H9 (cell line): ENCODE measurements around the gene SNRPD3. TPM values are rescaled to one million over a fixed set of nuclear protein-coding genes. Genes with fewer than 3 reads are reported as not detected.

Experiments
- DNase-seq: peaks from one replicate; pipeline ENCODE4 v3.0.0-alpha.2; 2017
- H2AFZ ChIP-seq: one replicate; pipeline ENCODE4 v1.6.1; 2013; ENCODE audit warnings: mild to moderate bottlenecking, low read length, control low read depth, moderate library complexity
- H2AK5ac ChIP-seq: 2 replicates; pipeline ENCODE4 v1.6.1; 2013; ENCODE audit warnings: low read length, control low read depth, mixed read lengths; ENCODE audit not compliant: insufficient read length
- H2BK120ac ChIP-seq: one replicate; pipeline ENCODE4 v1.6.1; 2013; ENCODE audit warnings: low read depth, mild to moderate bottlenecking, low read length, control low read depth, inconsistent platforms; ENCODE audit not compliant: poor library complexity, severe bottlenecking
- H2BK12ac ChIP-seq: 2 replicates; pipeline ENCODE4 v1.6.1; 2013; ENCODE audit warnings: low read length, control low read depth, mixed read lengths, low read depth; ENCODE audit not compliant: insufficient read length
- H2BK15ac ChIP-seq: 2 replicates; pipeline ENCODE4 v1.6.1; 2013; ENCODE audit warnings: low read depth, low read length, control low read depth
- H2BK20ac ChIP-seq: one replicate; pipeline ENCODE4 v1.6.1; 2013; ENCODE audit warnings: low read depth, mild to moderate bottlenecking, low read length, control low read depth, inconsistent platforms; ENCODE audit not compliant: poor library complexity, severe bottlenecking
- H2BK5ac ChIP-seq: 2 replicates; pipeline ENCODE4 v1.6.1; 2013; ENCODE audit warnings: low read length, control low read depth, mixed read lengths; ENCODE audit not compliant: insufficient read length
- H3K14ac ChIP-seq: 2 replicates; pipeline ENCODE4 v1.6.1; 2013; ENCODE audit warnings: low read length, control low read depth; ENCODE audit not compliant: insufficient read depth
- H3K18ac ChIP-seq: 2 replicates; pipeline ENCODE4 v1.6.1; 2013; ENCODE audit warnings: low read depth, mild to moderate bottlenecking, mixed read lengths, low read length, control low read depth; ENCODE audit not compliant: insufficient read length
- H3K23ac ChIP-seq: 2 replicates; pipeline ENCODE4 v1.6.1; 2013; ENCODE audit warnings: low read length, control low read depth, mixed read lengths, low read depth; ENCODE audit not compliant: insufficient read length
- H3K23me2 ChIP-seq: 2 replicates; pipeline ENCODE4 v1.6.1; 2013; ENCODE audit warnings: low read depth, mild to moderate bottlenecking, mixed read lengths, low read length, control low read depth; ENCODE audit not compliant: insufficient read length, poor library complexity, severe bottlenecking
- H3K27ac ChIP-seq: 2 replicates; pipeline ENCODE4 v1.5.1; 2013; ENCODE audit warnings: low read length, control low read depth, mixed read lengths, low read depth; ENCODE audit not compliant: insufficient read length
- H3K27me3 ChIP-seq: 2 replicates; pipeline ENCODE4 v1.6.1; 2013; ENCODE audit warnings: low read length, control low read depth, inconsistent platforms; ENCODE audit not compliant: insufficient read depth
- H3K4ac ChIP-seq: 2 replicates; pipeline ENCODE4 v1.6.1; 2013; ENCODE audit warnings: low read depth, mild to moderate bottlenecking, control low read depth, inconsistent platforms, low read length, moderate library complexity
- H3K4me1 ChIP-seq: 2 replicates; pipeline ENCODE4 v1.6.1; 2013; ENCODE audit warnings: low read length, control low read depth, inconsistent platforms; ENCODE audit not compliant: insufficient read depth
- H3K4me2 ChIP-seq: 2 replicates; pipeline ENCODE4 v1.6.1; 2013; ENCODE audit warnings: low read length, control low read depth, mixed read lengths; ENCODE audit not compliant: insufficient read length, insufficient read depth
- H3K56ac ChIP-seq: 2 replicates; pipeline ENCODE4 v1.6.1; 2013; ENCODE audit warnings: low read depth, mild to moderate bottlenecking, mixed read lengths, low read length, control low read depth; ENCODE audit not compliant: insufficient read length
- H3K79me1 ChIP-seq: 2 replicates; pipeline ENCODE4 v1.6.1; 2013; ENCODE audit warnings: low read depth, mild to moderate bottlenecking, moderate library complexity, low read length, control low read depth, inconsistent platforms; ENCODE audit not compliant: insufficient read depth, poor library complexity, severe bottlenecking
- H3K79me2 ChIP-seq: 2 replicates; pipeline ENCODE4 v1.6.1; 2013; ENCODE audit warnings: low read length, control low read depth, inconsistent platforms; ENCODE audit not compliant: insufficient read depth
- H3K9ac ChIP-seq: 2 replicates; pipeline ENCODE4 v1.6.1; 2013; ENCODE audit warnings: low read length, control low read depth, mixed read lengths; ENCODE audit not compliant: insufficient read length; ENCODE audit errors: extremely low read depth
- H3K9me3 ChIP-seq: one replicate; pipeline ENCODE4 v1.6.1; 2013; ENCODE audit warnings: low read depth, low read length, inconsistent platforms; ENCODE audit not compliant: control insufficient read depth
- H3T11ph ChIP-seq: one replicate; pipeline ENCODE4 v1.6.1; 2013; ENCODE audit warnings: mild to moderate bottlenecking, low read length, control low read depth, inconsistent platforms
- H4K20me1 ChIP-seq: one replicate; pipeline ENCODE4 v1.6.1; 2013; ENCODE audit not compliant: control insufficient read depth, insufficient read length, insufficient read depth
- H4K5ac ChIP-seq: 2 replicates; pipeline ENCODE4 v1.6.1; 2013; ENCODE audit warnings: low read depth, mild to moderate bottlenecking, mixed read lengths, low read length, control low read depth; ENCODE audit not compliant: insufficient read length
- H4K8ac ChIP-seq: replicated peaks from 2 replicates; pipeline ENCODE4 v1.6.1; 2013; ENCODE audit warnings: low read length, control low read depth, mixed read lengths, low read depth; ENCODE audit not compliant: insufficient read length
- H4K91ac ChIP-seq: 2 replicates; pipeline ENCODE4 v1.6.1; 2013; ENCODE audit warnings: low read depth, mild to moderate bottlenecking, moderate library complexity, mixed read lengths, low read length, control low read depth; ENCODE audit not compliant: insufficient read length
- H3K27ac Mint-ChIP-seq, 3 experiments: 2 replicates in 2 of 3; 3 replicates in 1 of 3; pipeline ENCODE4 v1.8.0; 2020 to 2021; ENCODE audit warnings: mixed read lengths in 3 of 3, mild to moderate bottlenecking in 1 of 3, moderate library complexity in 1 of 3
- H3K27me3 Mint-ChIP-seq: 2 replicates; pipeline ENCODE4 v1.8.0; 2021; ENCODE audit warnings: low read depth, mild to moderate bottlenecking, moderate library complexity, mixed read lengths
- H3K36me3 Mint-ChIP-seq, 3 experiments: 2 replicates in 2 of 3; 3 replicates in 1 of 3; pipeline ENCODE4 v1.8.0; 2020 to 2021; ENCODE audit warnings: low read depth in 3 of 3, mixed read lengths in 3 of 3; ENCODE audit not compliant: insufficient read depth in 1 of 3
- H3K4me1 Mint-ChIP-seq, 2 experiments: 2 replicates each; pipeline ENCODE4 v1.8.0; 2020; ENCODE audit warnings: mixed read lengths in 2 of 2
- H3K4me3 Mint-ChIP-seq, 2 experiments: 2 replicates in 1 of 2; 3 replicates in 1 of 2; pipeline ENCODE4 v1.8.0; 2020 to 2021; ENCODE audit warnings: mild to moderate bottlenecking in 2 of 2, mixed read lengths in 2 of 2, moderate library complexity in 1 of 2
- H3K9me3 Mint-ChIP-seq, 2 experiments: 2 replicates in 1 of 2; 3 replicates in 1 of 2; pipeline ENCODE4 v1.8.0; 2020; ENCODE audit warnings: mild to moderate bottlenecking in 2 of 2, mixed read lengths in 2 of 2, moderate library complexity in 1 of 2
- WGBS: extraction: QIAGEN DNeasy Blood & Tissue Kit; methylation state at CpG from one replicate; pipeline ENCODE4 v1.1.7; 2013; ENCODE audit warnings: missing lambda C conversion rate, low lambda C conversion rate, mixed read lengths; ENCODE audit not compliant: insufficient read length; ENCODE audit errors: extremely low coverage; 5-methylcytosine and 5-hydroxymethylcytosine counted together
- total RNA-seq: library from RNA; stranded (reverse); gene quantifications from 2 replicates; pipeline ENCODE4 v1.2.1, GENCODE V29; 2021
- TF ChIP-seq, protein P1 (sequence below): fragments of 200-600 bp; sonication (generic); conservative IDR thresholded peaks from 3 replicates; pipeline ENCODE4 v1.8.0; 2021; ENCODE audit warnings: antibody characterized with exemption, mild to moderate bottlenecking

Gene SNRPD3
- total RNA-seq, 1 experiment from 2014 or later, result 212 TPM

DNA sequence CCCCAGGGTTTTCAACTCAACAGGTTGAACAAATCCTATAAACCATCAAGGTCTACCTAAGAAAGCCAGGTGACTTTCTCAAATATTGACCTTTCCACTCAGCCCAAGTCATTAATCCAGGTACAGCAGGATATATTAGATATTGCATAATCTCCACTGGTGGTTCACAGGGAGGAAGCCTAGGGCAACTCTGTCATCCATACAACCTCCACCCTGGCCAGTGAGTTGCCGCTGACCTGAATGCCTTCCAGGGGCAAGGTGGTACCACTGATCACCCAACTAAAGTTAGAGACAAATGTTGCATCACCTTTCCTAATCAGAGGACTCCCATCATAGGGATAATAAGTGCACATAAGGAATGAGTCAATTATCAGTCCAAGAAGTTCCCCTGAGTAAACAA is 23.7 kb upstream of the SNRPD3 start:
- Histone ChIP-seq H3K4ac (no peak overlapping the region), H4K8ac (no peak overlapping the region), H3K18ac (no peak overlapping the region), H3K9ac (no peak overlapping the region), H3K23me2 (no peaks in the 10 kb centered on the region), H2BK5ac (no peak overlapping the region), H3K4me1 (no peaks in the 10 kb centered on the region), H2AK5ac (no peak overlapping the region), H3K79me1 (no peaks in the 10 kb centered on the region), H4K20me1 (no peaks in the 10 kb centered on the region), H3K79me2 (no peaks in the 10 kb centered on the region), H4K5ac (no peak overlapping the region), H2AFZ (no peak overlapping the region), H2BK20ac (no peak overlapping the region), H3K23ac (no peak overlapping the region), H3K27me3 (no peaks in the 10 kb centered on the region), H3K9me3 (no peaks in the 10 kb centered on the region), H2BK120ac (no peak overlapping the region), H3K14ac (no peak overlapping the region), H2BK15ac (no peak overlapping the region), H3K56ac (no peak overlapping the region), H3T11ph (no peak overlapping the region), H2BK12ac (no peak overlapping the region), H3K27ac (no peak overlapping the region), H4K91ac (no peak overlapping the region), H3K4me2 (no peak overlapping the region)
- Mint-ChIP-seq H3K36me3 (no peaks in the 10 kb centered on the region), H3K27ac (no peak overlapping the region), H3K4me3 (no peak overlapping the region), H3K4me1 (peaks cover 2 to 3% of the 10 kb centered on the region in 2 experiments; a peak in 1 of 4 replicates), H3K27me3 (no peaks in the 10 kb centered on the region; the same call in 1 of the 2 replicates), H3K9me3 (no peaks in the 10 kb centered on the region)
- TF ChIP-seq, protein P1, sequence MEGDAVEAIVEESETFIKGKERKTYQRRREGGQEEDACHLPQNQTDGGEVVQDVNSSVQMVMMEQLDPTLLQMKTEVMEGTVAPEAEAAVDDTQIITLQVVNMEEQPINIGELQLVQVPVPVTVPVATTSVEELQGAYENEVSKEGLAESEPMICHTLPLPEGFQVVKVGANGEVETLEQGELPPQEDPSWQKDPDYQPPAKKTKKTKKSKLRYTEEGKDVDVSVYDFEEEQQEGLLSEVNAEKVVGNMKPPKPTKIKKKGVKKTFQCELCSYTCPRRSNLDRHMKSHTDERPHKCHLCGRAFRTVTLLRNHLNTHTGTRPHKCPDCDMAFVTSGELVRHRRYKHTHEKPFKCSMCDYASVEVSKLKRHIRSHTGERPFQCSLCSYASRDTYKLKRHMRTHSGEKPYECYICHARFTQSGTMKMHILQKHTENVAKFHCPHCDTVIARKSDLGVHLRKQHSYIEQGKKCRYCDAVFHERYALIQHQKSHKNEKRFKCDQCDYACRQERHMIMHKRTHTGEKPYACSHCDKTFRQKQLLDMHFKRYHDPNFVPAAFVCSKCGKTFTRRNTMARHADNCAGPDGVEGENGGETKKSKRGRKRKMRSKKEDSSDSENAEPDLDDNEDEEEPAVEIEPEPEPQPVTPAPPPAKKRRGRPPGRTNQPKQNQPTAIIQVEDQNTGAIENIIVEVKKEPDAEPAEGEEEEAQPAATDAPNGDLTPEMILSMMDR, result no peak
- DNase-seq, result no peak
- no CpG with 5 or more reads among the region's 1 CpG for WGBS
